Heart right ventricle (tissue), 16 donors: Measurements from ENCODE around the gene GRIK4. TPM values are rescaled to one million over a fixed set of nuclear protein-coding genes. Genes with fewer than 3 reads are reported as not detected.

Experiments
- ATAC-seq, 8 donors: fragments of 200-7000 bp; cut with Tn5 transposase; one replicate each; pipeline ENCODE4 v1.9.1; 2020; ENCODE audit warnings: mild to moderate bottlenecking in 8 of 8, moderate library complexity in 8 of 8, moderate number of reproducible peaks in 1 of 8
- DNase-seq, 2 donors: peaks; one replicate each; pipeline ENCODE4 v3.0.0-alpha.2; 2020
- H3K27ac ChIP-seq, 10 donors: fragments of 200-600 bp; sonication (generic) in 2 of 10; one replicate each; pipeline versions ENCODE4 v1.5.0 to v1.8.0; 2020 to 2022; ENCODE audit warnings: mild to moderate bottlenecking in 3 of 10
- H3K27me3 ChIP-seq, 7 donors: fragments of 200-600 bp; one replicate each; pipeline ENCODE4 v1.8.0; 2021 to 2022; ENCODE audit warnings: mild to moderate bottlenecking in 2 of 7
- H3K36me3 ChIP-seq, 9 donors: fragments of 200-600 bp; sonication (generic) in 1 of 9; one replicate each; pipeline versions ENCODE4 v1.5.0 to v1.8.0; 2020 to 2022; ENCODE audit warnings: mild to moderate bottlenecking in 2 of 9
- H3K4me1 ChIP-seq, 9 donors: fragments of 200-600 bp; sonication (generic) in 1 of 9; one replicate each; pipeline versions ENCODE4 v1.5.0 to v1.8.0; 2020 to 2022; ENCODE audit warnings: mild to moderate bottlenecking in 4 of 9
- H3K4me3 ChIP-seq, 10 donors: fragments of 200-600 bp; sonication (generic) in 2 of 10; one replicate each; pipeline versions ENCODE4 v1.5.0 to v1.8.0; 2020 to 2022; ENCODE audit warnings: mild to moderate bottlenecking in 7 of 10, moderate library complexity in 2 of 10
- H3K9me3 ChIP-seq, 11 donors: fragments of 200-600 bp in 10 of 11; sonication (generic) in 2 of 11; one replicate each; pipeline versions ENCODE4 v1.5.0 to v1.8.0; 2013 to 2022; ENCODE audit warnings: mild to moderate bottlenecking in 2 of 11, control low read depth in 1 of 11, moderate library complexity in 1 of 11
- WGBS, 2 donors: extraction: QIAGEN DNeasy Blood & Tissue Kit; methylation state at CpG; one replicate each; pipeline ENCODE4 v1.1.7; 2013; ENCODE audit warnings: inconsistent platforms in 1 of 2; 5-methylcytosine and 5-hydroxymethylcytosine counted together
- intact Hi-C, 10 donors: fragments of 100-400 bp; cut with DNase I; formaldehyde crosslinking; loops; one replicate each; pipeline versions ENCODE4 v1.11.1 to v1.14.2; 2022
- polyA plus RNA-seq, 2 donors: library from polyadenylated mRNA; stranded (reverse); fragments of 200-250 nt; gene quantifications; one replicate each; pipeline ENCODE4 v1.2.3, GENCODE V29; 2013
- total RNA-seq, 10 donors: library from RNA; stranded (reverse); fragmentation: NEBNext Ultra II Directional in 3 of 10; extraction: Animal tissue kit (Norgen Biotek cat#: 25700) in 3 of 10; gene quantifications; one replicate each; pipeline versions ENCODE4 v1.2.1 to v1.2.4, GENCODE V29; 2021 to 2023
- TF ChIP-seq, protein P1 (sequence below), 9 donors: fragments of 200-600 bp; sonication (generic) in 2 of 9; IDR thresholded peaks; one replicate each; pipeline versions ENCODE4 v1.5.0 to v1.8.0; 2021 to 2022; ENCODE audit warnings: antibody characterized with exemption in 9 of 9, mild to moderate bottlenecking in 5 of 9, moderate library complexity in 1 of 9
- donor health status: Arrhythmogenic right ventricular cardiomyopathy.
- donor health status: ischemic (EF 13 %, LVEDD 7.1; RV severe dilation, severe dysfunction).
- donor health status: healthy with polysubstance abuse.
- donor health status: DM: no; HTN: yes; CAD: no.
- donor health status: DM: no; HTN: no; CAD: no.
- donor health status: ischemic (EF 25% LVEDD 6.9; RV normal size, moderate dysfunction).
- donor health status: ischemic (EF 25% LVEDD 5.7; RV mildly dilated, moderate dysfunction).
- donor health status: healthy.
- donor health status: DM: yes; HTN: yes; CAD: no.
- donor health status: Ischemic cardiomyopathy.
- donor health status: ischemic (EF 35%, LVEDD 5.7; RV mildly dilated, moderate dysfunction).
- donor health status: nonischemic (EF 11% LVEDD 7.7; RV severe dilation, severe dysfunction).
- donor health status: DM: yes; HTN: yes; CAD: no.
- donor health status: PGD.
- donor health status: ischemic (EF 29% LVEDD 5.4; RV normal size, mild dysfunction).
- donor health status: nonischemic (EF 23%, LVEDD 6.1; RV moderate dilation, normal function).

The GRIK4 gene
- total and polyA plus RNA-seq, 12 donors = 0.01 to 0.85 (median 0.37) TPM; not detected in 6

GRCh38 chr11:120816176-120816575, 304.6 kb downstream of the GRIK4 start:
- no peak for ATAC-seq
- intact Hi-C loops = loop anchor here in 1 of 10 donors (5.0 kb wide), 1 partner anchor 129 kb away; no protein-coding TSS in a partner anchor

GRCh38 chr11:120816711-120817110, 305.2 kb downstream of the GRIK4 start:
- intact Hi-C loops = loop anchor here in 1 of 10 donors (5.0 kb wide), 1 partner anchor 129 kb away; no protein-coding TSS in a partner anchor
- peak in 2 of 8 donors; percentile 11 to 19 for ATAC-seq
- peaks cover 0 to 43% (median 15%) of the 10 kb centered on the region in 7 donors for H3K27me3 ChIP-seq
- peaks cover 0 to 5% (median 0%) of the 10 kb centered on the region in 9 donors for H3K4me1 ChIP-seq
- no peak overlapping the region for H3K4me3 ChIP-seq
- H3K36me3 ChIP-seq = no peaks in the 10 kb centered on the region
- TF ChIP-seq, protein P1, sequence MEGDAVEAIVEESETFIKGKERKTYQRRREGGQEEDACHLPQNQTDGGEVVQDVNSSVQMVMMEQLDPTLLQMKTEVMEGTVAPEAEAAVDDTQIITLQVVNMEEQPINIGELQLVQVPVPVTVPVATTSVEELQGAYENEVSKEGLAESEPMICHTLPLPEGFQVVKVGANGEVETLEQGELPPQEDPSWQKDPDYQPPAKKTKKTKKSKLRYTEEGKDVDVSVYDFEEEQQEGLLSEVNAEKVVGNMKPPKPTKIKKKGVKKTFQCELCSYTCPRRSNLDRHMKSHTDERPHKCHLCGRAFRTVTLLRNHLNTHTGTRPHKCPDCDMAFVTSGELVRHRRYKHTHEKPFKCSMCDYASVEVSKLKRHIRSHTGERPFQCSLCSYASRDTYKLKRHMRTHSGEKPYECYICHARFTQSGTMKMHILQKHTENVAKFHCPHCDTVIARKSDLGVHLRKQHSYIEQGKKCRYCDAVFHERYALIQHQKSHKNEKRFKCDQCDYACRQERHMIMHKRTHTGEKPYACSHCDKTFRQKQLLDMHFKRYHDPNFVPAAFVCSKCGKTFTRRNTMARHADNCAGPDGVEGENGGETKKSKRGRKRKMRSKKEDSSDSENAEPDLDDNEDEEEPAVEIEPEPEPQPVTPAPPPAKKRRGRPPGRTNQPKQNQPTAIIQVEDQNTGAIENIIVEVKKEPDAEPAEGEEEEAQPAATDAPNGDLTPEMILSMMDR (IDR thresholded peaks at IDR 0.05) = no peak
- no peak for DNase-seq
- WGBS, 2 donors = 79 to 88% methylated on average over 9 of the region's 9 CpGs
- H3K27ac ChIP-seq = no peak overlapping the region
- no peaks in the 10 kb centered on the region for H3K9me3 ChIP-seq

More at GRCh38 chr11:120816176-120816575, 304.6 kb downstream of the GRIK4 start:
- H3K36me3 ChIP-seq = no peaks in the 10 kb centered on the region
- TF ChIP-seq, protein P1 (IDR thresholded peaks at IDR 0.05) = no peak
- peaks cover 0 to 5% (median 0%) of the 10 kb centered on the region in 9 donors for H3K4me1 ChIP-seq
- H3K9me3 ChIP-seq = no peaks in the 10 kb centered on the region
- H3K27ac ChIP-seq = no peak overlapping the region
- WGBS, 2 donors = 70 to 76% methylated on average over 4 of the region's 4 CpGs
- H3K27me3 ChIP-seq = peaks cover 0 to 39% (median 11%) of the 10 kb centered on the region in 7 donors
- no peak for DNase-seq
- no peak overlapping the region for H3K4me3 ChIP-seq

DNA sequence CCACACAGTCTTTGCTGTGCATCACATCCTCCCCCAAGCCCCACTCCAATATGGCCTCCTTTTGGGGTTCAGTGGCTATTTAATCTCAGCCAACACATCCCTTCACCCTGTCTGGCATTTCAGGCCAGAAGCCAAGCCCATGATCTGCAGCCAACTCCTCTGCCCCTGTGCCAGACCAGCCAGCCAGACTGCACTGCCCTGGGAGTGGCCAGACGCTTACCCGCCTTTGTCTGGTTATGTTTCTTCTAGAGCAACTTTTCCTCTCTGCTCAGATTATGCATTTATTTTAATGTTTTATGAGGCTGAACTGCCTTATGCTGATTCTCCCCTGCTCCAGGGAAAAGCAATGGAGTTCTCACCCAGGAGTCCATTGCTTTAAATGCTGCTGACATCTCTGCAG, 305.6 kb downstream of the GRIK4 start:
- Histone ChIP-seq H3K27ac (no peak overlapping the region), H3K36me3 (no peaks in the 10 kb centered on the region), H3K4me1 (peaks cover 0 to 5% (median 0%) of the 10 kb centered on the region in 9 donors), H3K27me3 (peaks cover 0 to 45% (median 15%) of the 10 kb centered on the region in 7 donors), H3K9me3 (no peaks in the 10 kb centered on the region), H3K4me3 (no peak overlapping the region)
- peak; percentile 26 to 30 for DNase-seq
- WGBS, 2 donors = 45 to 50% methylated on average over 2 of the region's 2 CpGs
- ATAC-seq = peak; percentile 55 to 88 (median 73)
- TF ChIP-seq, protein P1 (IDR thresholded peaks at IDR 0.05) = no peak
- intact Hi-C loops = loop anchor here in 1 of 10 donors (5.0 kb wide), 1 partner anchor 130 kb away; no protein-coding TSS in a partner anchor

DNA sequence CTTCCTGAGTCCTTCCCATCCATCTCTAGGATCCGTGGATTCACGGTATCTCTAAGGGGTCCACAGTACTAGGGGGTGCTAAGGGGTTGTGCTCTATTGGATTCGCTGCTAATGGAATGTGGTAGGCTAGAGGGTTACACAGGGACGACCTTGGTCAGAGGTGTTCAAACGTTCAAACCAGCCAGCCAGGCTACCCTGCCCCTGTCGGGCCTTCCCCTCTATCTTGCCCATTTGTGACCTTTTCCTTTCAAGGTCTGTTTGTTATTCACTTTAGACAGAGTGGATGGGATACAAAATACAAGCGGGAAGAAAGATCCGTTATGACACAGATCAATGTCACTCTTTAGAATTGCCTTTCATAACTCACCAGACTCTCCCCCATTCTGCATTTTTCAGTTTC, 306.5 kb downstream of the GRIK4 start:
- peaks cover 0 to 39% (median 15%) of the 10 kb centered on the region in 7 donors for H3K27me3 ChIP-seq
- no peak overlapping the region for H3K27ac ChIP-seq
- H3K36me3 ChIP-seq = no peaks in the 10 kb centered on the region
- TF ChIP-seq, protein P1 (IDR thresholded peaks at IDR 0.05) = no peak
- ATAC-seq = no peak
- intact Hi-C loops = loop anchor here in 1 of 10 donors (5.0 kb wide), 1 partner anchor 131 kb away; no protein-coding TSS in a partner anchor
- H3K9me3 ChIP-seq = no peaks in the 10 kb centered on the region
- peaks cover 0 to 5% (median 0%) of the 10 kb centered on the region in 9 donors for H3K4me1 ChIP-seq
- no peak for DNase-seq
- 61 to 71% methylated on average over 8 of the region's 8 CpGs for WGBS, 2 donors
- H3K4me3 ChIP-seq = no peak overlapping the region
